ENCODE measurements around the gene MXI1. TPM values are rescaled to one million over a fixed set of nuclear protein-coding genes. Genes with fewer than 3 reads are reported as not detected.

MXI1 gene
- total and polyA plus RNA-seq, 4 donors, result 9.6 to 52.0 (median 14.2) TPM

GRCh38 chr10:110310741-110311140 is 103.3 kb downstream of the MXI1 start:
- no peaks in the 10 kb centered on the region for H3K9me3 ChIP-seq (ENCODE audit: control insufficient read depth in 4 of 4, low read length in 3 of 4)
- no peak for DNase-seq (ENCODE audit: low spot score)
- no peaks in the 10 kb centered on the region for H3K27me3 ChIP-seq (ENCODE audit: control insufficient read depth in 4 of 4, insufficient read depth in 4 of 4, low read length in 3 of 4)
- peaks cover 0 to 5% (median 1%) of the 10 kb centered on the region in 4 donors for H3K4me1 ChIP-seq (ENCODE audit: control insufficient read depth in 4 of 4, insufficient read depth in 4 of 4, low read length in 3 of 4)
- no peak overlapping the region for H3K27ac ChIP-seq (ENCODE audit: low read depth in 1 of 2, low read length in 2 of 2)
- H3K36me3 ChIP-seq (ENCODE audit: control insufficient read depth in 4 of 4, insufficient read depth in 3 of 4, low read depth in 1 of 4, low read length in 3 of 4), result no peaks in the 10 kb centered on the region
- H3K4me3 ChIP-seq (ENCODE audit: low read depth in 1 of 3, low read length in 3 of 3), result no peak overlapping the region
- WGBS, result 49% methylated on average over 3 of the region's 3 CpGs
- H3K9ac ChIP-seq (ENCODE audit: low read depth in 1 of 2, low read length in 2 of 2), result no peak overlapping the region
- TF ChIP-seq RXRA (IDR thresholded peaks at IDR 0.05) (no peak), MAX (IDR thresholded peaks at IDR 0.05) (no peak), SP1 (IDR thresholded peaks at IDR 0.05) (no peak), YY1 (IDR thresholded peaks at IDR 0.05) (no peak), FOXA2 (IDR thresholded peaks at IDR 0.05) (no peak), GABPA (IDR thresholded peaks at IDR 0.05 in 1 of 2, conservative IDR thresholded peaks at IDR 0.05 in 1 of 2) (no peak), RAD21 (IDR thresholded peaks at IDR 0.05) (no peak), CTCF (IDR thresholded peaks at IDR 0.05; ENCODE audit: low read depth, low read length, missing input control) (no peak), HNF4A (conservative IDR thresholded peaks at IDR 0.05) (no peak), ZBTB33 (IDR thresholded peaks at IDR 0.05) (no peak), NR2F2 (IDR thresholded peaks at IDR 0.05) (no peak), HNF4G (IDR thresholded peaks at IDR 0.05) (no peak), FOXA1 (IDR thresholded peaks at IDR 0.05) (no peak), REST (IDR thresholded peaks at IDR 0.05) (no peak), EGR1 (IDR thresholded peaks at IDR 0.05; ENCODE audit: low read depth in 2 of 2) (no peak), TAF1 (conservative IDR thresholded peaks at IDR 0.05) (no peak)

- Histone ChIP-seq H3K36me3 (ENCODE audit: control insufficient read depth in 4 of 4, insufficient read depth in 3 of 4, low read depth in 1 of 4, low read length in 3 of 4) (no peaks in the 10 kb centered on the region), H3K4me3 (ENCODE audit: low read depth in 1 of 3, low read length in 3 of 3) (no peak overlapping the region), H3K9me3 (ENCODE audit: control insufficient read depth in 4 of 4, low read length in 3 of 4) (no peaks in the 10 kb centered on the region), H3K27me3 (ENCODE audit: control insufficient read depth in 4 of 4, insufficient read depth in 4 of 4, low read length in 3 of 4) (no peaks in the 10 kb centered on the region), H3K4me1 (ENCODE audit: control insufficient read depth in 4 of 4, insufficient read depth in 4 of 4, low read length in 3 of 4) (no peaks in the 10 kb centered on the region), H3K27ac (ENCODE audit: low read depth in 1 of 2, low read length in 2 of 2) (no peak overlapping the region), H3K9ac (ENCODE audit: low read depth in 1 of 2, low read length in 2 of 2) (no peak overlapping the region)
- TF ChIP-seq YY1 (IDR thresholded peaks at IDR 0.05) (peak; percentile 46), RAD21 (IDR thresholded peaks at IDR 0.05) (peak; percentile 93 to 94), CTCF (IDR thresholded peaks at IDR 0.05; ENCODE audit: low read depth, low read length, missing input control) (peak; percentile 77), SP1 (IDR thresholded peaks at IDR 0.05) (no peak)
- WGBS, result 2% methylated on average over 3 of the region's 3 CpGs
- peak; percentile 44 for DNase-seq (ENCODE audit: low spot score)
Observed at GRCh38 chr10:110311357-110311949, 104.0 kb downstream of the MXI1 start.
